NCI-H2029 (cell line): ENCODE measurements around the gene FMN1.
"Not testable (repeated sequence)": the region's sequence is repeated elsewhere in the genome, so short reads cannot be mapped to it uniquely, and the experiment has no call there.

Source experiments
- DNase-seq: peaks from one replicate; lab custom pipeline; 2025; lab: John Stamatoyannopoulos, UW

The FMN1 gene

DNA sequence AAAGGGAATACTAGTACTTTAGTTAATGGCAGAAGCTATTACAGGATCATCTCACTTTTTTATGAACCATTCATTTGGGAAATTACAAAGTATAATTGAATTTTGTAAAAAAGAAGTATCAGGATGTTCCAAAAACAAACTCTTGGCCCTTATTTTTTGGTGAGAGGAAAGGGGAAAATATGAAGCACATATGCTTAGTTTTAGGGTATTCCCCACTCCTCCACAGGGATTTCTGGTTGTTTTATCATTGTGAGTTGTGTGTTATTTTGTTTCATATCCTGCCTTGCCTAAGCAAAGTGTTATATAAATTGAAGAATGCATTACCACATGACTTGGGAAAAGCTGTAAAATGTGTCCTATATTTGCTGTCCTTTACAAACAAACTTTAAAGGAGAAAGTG lies 227.0 kb downstream of the FMN1 start:
- DNase-seq: no peak

DNA sequence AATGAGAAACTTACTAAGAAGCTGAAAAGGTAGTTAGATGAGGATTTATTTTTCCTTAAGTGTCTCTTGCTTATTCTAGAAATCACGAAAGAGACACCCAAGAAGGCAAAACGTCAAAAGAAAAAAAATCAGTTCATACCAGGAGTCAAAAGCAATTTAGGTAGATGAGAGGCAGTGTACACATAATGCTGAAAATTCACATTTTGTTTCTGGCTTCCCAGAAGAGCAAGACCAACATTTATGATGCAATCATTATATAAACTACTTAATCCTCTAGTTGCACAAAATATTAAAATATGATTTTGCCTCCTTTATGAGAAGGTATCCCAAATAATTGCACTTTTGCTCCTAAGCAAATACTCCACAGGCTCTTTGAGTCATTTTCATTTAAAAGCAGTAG lies 228.0 kb downstream of the FMN1 start:
- no peak for DNase-seq

DNA sequence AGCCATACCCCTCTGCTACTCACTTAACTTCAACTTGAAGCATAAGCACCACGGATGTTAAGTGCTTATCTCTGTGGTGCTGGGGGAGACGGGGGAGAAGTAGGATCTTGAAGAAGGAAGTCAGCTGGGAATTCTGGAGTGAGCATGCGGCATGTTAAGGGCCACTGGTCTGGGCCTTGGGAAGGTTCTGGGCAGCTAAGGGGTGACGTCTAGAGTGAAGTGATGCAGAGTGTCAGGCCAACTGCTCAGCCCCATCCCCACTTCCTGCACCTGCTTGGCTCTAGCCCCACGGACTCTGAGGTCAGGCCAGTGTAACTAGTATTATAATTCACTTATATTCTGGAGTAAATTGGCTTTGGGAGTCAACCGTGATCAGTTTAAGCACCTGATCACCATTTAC lies 228.6 kb downstream of the FMN1 start:
- DNase-seq: no peak

DNA sequence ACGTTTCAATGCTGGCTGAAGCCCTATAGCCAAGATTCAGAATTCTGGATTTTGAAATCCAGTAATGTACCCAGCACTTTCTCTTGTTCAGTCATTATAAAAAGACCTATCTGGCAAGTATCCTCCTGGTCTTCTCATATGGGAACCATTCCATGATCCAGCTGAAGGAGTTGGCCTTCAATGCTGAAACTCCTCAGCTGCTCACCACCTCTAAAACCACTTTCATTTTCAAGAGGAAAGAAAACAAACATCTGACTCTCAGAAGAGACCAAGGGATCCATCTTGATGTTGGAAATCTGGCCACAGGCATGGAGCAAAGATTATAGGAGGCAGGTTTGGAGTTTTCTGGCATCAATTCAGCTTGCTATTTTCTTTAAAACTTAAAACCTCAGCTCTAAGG lies 235.4 kb downstream of the FMN1 start:
- DNase-seq: no peak

DNA sequence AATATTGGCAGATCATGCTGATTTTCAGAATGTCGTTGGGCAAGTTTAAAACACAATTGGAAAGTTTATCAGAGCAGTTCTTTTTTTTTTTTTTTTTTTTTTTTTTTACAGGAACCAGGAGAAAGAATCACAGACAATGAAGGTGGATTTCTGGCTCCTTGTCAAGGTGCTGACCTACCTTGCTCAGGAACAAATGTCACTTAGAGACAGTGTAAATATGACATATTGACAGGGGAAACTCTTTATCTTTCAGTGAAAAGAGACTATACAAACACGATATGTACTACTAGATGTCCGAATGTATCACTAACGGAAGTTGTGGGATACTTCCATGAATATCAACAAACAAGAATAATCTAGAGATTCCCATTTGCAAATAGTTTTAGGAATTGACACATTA lies 237.3 kb downstream of the FMN1 start:
- peak; percentile 30 for DNase-seq

DNA sequence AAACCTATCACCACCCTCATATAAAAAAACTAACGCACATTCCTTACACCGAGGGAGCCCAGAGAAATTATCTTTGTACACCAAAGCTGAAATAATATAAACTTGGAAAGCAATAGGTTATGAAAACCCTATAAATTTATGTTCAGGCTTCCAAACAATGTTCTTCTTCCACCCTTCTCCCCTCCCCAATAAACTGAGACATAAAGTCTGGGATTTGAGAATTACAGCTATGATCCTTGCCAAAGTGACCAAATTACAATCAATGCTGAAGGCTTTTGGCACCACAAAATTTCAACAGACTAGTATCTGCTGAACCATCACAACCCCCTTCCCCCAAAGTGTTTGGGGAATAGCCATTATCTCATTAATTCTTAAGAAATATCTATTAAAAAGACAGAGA lies 237.8 kb downstream of the FMN1 start:
- no peak for DNase-seq

DNA sequence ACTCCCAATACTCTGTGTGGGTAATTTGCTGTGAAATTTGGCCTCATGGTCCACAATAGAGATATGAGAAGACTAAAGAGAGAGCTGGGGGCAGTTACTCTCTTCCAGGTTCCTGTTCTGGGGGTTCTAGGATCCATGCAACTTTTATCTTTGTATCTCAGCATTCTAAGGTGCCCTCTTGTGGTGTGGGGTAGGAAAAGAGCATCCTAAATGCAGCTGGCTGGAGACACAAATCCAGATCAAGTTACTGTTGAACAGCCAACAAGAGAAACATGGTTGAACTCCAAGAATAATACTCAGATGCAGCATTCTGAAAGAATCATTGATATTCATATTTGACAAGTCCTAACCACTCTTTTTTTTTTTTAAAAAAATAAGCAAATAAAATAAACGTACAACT lies 238.5 kb downstream of the FMN1 start:
- no peak for DNase-seq

DNA sequence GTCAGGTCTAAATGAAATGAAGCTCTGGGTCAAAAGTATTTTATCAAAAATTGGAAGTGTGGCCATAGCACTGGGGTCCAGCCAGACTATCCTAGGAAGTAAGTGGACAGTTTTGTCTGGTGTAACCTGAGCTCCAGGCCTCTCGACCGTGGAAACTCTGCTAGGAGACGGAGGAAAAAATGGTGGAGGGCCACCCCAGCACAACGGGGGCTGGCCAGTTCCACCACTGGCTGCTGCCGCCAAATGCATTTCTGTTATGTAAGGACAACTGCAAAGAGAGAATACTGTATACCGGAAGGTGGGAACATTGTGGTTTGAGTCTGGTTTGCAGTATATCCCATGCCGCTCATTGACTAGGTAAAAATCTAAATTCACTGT lies 241.0 kb downstream of the FMN1 start:
- no peak for DNase-seq

DNA sequence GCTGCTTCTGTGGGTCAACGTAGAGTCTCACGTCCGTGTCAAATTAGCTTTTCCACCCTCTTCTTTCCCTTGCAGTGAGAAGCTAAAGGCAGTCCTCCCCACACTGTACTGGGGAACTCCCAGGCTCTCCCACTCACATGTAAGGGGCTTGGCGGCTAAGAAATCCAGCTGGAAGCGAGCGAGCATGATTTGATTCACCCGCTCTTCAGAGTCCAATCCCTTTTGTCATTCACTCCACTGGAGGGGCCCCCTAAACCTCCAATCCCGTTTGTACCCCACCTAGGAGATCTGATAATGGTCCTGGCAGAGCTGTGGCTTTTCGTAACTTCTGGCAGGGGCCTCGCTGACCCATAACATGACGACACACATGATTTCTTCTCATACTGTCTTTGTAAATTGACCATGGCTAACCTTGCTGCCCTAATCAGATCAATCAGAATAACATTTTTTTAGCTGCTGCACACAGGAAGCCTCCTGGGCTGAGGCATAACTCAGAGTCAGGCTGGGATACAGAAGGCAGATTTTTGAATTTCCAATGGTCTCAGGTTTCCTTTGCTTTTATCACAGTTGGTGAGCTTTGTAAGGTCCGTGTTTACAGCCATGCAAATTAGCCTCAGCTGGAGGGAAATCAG lies 241.5 kb downstream of the FMN1 start:
- DNase-seq: no peak

DNA sequence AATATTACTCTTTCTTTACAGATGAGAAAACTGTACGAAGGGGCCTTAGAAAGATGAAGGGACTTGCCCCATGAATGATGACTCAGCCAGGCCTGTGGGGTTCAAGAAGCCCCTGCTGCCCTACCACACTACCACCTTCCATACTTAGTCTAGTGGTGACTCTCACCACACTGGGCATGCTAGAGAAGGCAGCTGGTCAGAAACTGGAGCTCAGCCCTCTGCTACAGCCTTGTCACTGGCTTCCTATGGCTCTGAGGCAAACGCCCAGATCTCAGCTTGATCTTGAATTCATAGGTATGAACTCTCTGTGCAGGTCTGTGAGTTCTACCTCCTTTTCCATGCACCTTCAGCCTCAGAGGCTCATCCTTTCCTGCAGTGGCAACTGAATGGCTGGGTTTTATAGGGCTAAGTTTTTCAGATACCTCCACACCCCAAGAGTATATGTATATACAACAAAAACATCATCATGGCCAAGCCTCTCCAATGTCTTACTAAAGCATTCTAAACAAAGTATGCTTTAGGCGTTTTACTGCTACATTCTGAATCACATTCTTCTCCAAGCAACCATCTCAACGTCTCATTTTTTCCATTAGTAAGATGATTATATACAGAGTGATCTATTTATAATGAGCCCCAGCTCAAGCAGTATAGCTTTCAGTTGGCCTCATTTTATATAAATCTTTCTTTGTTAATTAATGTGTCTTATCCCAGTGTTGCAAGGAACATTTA lies 242.6 kb downstream of the FMN1 start:
- no peak for DNase-seq

DNA sequence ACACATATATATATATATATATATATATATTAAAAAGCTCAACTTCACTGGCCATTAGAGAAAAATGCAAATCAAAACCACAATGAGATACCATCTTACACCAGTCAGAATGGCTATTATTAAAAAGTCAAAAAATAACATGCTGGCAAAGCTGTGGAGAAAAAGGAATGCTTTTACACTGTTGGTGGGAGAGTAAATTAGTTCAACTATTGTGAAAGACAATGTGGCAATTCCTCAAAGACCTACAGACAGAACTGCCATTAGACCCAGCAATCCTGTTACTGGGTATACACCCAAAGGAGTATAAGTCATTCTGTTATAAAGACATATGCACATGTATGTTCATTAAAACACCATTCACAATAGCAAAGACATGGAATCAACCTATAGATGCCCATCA lies 244.5 kb downstream of the FMN1 start:
- not testable (repeated sequence) for DNase-seq

DNA sequence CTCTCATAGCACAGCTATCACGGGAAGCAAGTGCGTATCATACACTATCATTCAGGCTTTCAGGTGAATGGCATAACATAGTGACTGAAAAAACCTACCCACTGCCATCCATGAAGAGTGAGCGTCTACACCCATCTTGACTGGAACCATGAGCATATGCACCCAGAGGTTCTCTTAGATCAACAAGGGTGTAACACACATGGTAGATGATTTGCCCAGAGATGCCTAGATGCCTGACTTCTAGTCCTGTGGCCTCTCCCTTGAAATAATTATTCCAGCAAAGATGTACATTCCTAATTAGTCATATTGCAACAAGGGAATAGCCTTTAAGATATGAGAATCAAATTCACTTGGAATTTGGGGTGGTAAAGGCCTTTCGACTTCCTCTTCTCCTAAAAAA lies 248.3 kb downstream of the FMN1 start:
- no peak for DNase-seq

DNA sequence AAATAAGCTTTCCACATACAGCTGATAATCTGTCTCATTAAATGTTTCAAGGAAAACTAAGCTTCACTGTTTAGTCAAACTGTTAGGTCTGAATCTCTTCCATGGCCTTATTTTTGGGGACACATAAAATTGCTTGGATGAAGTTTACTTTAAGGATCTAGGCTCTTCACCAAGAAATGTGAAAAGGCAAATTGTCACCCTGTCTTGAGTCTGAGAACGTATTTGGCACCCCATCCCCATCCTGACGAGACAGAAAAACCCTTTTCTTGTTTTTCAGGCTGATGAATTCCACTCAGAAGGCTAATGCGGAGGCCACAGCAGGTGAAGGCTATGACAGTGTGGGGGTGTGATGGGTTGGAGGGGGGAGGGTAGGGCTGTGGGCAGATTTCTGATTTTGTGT lies 250.1 kb downstream of the FMN1 start:
- DNase-seq: no peak

DNA sequence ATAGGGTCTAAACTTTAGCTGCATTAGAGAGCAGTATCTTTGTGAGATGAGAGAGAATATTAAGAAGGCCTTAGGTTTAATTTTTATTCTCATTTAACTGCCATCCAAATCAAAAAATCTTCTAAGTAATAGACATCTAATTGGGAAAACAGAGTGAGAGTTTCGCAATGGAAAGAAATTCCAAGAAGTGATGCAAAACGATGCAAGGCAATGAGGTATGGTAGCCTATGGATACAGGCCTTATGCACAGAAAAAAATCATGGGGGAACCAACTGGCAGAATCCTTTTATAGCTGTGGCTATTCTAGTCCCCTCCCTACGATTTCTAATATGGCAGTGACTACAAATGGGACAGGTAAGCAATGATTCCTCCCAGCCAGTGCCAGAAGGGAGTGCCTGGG lies 250.8 kb downstream of the FMN1 start:
- no peak for DNase-seq

DNA sequence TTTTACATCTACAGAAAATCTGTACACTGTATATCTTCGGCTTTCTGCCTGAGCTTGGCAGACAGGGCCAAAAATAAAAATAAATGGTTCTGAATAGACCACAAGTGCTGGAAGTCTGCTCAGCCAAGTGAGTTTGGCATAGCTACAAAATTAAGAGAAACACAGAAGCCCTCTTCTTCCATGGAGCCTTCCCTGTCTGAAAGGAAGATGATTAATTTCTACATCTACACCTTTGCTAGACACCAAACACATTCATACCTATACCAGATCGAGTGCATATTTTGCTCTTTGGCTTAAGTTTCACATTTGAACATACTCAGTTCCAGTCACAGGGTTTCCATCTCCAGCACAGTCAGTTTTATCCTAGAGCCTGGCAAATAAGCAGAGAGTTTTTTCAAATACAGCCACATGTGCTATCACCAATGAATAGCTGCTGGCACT lies 252.1 kb downstream of the FMN1 start:
- no peak for DNase-seq

DNA sequence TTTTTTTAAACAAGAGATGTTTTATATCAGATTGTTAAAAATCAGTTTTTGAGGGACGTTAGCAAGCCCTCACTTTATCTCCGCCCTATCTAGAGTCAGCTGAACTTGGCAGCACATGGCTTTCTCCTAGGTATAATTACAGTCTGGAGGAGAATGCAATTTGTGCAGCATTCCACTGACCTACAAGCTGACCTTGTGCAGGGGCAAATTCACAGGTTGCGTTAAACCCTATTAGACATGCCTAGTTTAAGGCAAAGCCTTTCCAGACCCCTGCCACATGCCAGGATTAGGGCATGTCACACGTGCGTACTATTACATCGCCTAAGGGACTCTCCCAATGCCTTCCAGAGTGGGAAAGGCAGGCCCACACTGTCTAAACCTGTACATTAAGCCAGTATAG lies 252.7 kb downstream of the FMN1 start:
- no peak for DNase-seq

DNA sequence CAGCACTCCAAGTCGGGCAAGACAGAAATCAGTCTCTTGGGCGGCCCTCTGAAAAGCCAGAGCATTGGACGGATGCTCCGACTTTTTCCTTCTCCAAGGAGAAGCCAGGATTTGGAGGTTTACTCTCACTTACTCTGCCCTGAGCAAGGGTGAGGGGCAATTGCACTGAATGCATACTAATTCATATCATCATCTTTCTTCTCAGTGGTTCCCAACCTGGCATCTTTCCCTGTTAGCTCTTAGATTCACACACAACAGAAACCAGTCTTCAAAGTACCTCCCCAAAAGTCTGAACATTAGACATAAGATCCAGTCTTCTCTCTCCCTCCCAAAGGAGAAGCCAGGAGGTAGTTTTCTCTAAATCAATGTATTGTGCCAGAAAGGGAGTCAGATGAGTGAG lies 257.5 kb downstream of the FMN1 start:
- no peak for DNase-seq

DNA sequence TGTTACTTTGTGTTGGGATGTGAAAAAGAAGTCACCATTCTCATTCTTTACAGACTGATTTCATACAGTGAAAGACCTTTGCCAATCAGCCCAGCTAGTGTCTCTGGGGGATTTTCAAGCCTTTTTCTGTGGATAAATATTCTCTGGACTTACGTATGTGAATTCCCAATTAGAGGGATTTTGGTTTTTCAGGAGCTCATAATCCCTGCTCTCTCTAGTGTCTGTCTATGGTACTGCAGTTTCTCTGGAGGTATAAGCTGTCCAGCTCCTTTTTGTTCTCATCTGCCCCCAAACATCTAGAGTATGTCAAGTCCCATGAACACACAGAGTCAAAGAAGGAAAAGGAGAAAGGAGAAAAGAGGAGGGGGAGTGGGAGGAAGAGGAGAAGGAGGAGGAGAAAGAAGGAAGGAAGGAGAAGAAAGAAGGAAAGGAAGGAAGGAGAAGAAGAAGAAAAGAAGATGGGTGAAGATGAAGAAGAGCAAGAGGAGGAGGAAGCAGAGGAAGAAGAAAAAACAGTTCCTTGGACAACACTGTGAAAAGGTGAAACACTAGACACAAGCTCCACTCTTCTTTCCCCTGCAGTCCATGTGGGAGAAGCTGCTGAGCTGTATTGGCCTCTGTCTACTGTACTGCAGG lies 258.1 kb downstream of the FMN1 start:
- DNase-seq: no peak

DNA sequence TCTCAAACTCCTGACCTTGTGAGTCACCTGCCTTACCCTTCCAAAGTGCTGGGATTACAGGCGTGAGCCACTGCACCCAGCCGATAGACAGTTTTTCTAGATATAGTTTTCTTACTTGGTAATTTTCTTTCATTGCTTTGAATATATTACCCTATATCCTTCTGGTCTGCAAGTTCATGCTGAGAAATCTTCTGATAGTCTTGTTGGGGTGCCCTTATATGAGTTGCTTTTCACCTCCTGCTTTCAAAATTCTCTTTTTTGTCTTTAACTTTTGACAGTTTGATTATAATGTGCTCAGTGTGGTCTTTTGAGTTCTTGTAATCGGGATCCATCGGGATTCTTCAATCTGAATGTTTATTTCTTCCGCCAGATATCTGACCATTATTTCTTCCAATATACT lies 259.4 kb downstream of the FMN1 start:
- no peak for DNase-seq

DNA sequence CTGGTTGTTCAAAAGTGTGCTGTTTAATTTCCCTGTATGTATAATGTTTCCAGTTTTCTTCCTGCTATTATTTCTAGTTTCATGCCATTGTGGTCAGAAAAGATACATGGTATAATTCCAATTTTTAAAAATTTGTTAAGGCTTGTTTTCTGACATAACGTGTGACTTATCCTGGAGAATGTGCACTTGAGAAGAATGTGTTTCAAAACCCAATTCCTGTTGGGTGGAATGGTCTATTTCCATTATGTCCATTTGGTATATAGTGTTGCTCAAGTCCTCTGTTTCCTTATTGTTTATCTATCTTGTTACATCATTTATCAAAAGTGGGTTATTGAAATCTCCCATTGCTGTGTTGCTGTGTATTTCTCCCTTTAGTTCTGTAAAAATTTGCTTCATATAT lies 261.3 kb downstream of the FMN1 start:
- no peak for DNase-seq

DNA sequence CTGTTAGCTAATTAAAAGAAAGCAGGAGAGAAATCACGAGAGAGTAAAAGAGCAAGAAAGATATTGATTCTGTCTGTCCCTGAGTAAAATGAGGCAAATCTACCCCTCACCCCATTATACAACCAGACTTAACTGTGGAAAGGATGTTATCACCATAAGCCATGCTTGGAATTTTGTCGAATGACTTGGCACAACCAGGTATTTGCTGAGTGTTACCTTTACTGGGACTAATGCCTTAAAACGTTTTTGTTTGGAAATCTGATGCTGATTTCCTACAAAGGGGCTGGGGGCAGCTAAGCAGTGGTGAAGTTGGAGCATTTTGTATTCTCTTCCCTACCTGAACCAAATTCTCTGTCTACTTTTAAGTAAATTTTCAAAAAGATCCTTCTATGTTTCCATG lies 265.6 kb downstream of the FMN1 start:
- DNase-seq: no peak

DNA sequence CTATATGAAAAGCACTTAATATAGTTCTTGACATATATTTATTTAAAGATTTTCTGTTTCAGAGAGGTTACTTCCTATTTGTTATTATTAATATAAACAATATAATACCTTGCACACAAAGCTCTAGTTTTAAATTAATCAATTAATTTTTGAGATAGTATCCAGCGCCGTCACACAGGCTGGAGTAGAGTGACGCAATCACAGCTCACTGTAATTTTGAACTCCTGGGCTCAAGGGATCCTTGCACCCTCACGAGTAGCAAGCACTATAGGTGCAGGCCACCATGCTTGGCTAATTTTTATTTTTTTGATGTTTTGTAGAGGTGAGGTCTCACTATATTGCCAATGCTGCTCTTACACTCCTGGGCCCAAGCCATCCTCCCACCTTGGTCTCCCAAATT lies 267.4 kb downstream of the FMN1 start:
- DNase-seq: no peak

DNA sequence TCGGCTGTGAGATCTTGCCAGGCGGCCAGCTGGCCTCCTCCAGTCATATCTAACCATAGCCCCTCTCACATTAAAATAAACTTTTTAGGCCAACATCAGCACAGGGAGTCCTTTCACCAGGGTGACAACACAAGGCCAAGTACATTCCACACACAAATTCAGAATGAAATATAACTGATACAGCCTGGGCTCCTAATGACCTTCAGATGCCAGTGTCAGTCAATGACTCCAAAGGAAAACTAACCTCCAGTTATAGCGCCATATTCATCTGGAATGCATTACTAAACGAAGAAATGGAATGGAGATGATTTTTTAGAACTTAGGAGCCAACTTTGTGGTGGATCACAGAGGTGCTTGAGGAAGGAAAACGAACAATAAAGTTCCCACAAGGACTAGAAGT lies 271.3 kb downstream of the FMN1 start:
- DNase-seq: no peak

DNA sequence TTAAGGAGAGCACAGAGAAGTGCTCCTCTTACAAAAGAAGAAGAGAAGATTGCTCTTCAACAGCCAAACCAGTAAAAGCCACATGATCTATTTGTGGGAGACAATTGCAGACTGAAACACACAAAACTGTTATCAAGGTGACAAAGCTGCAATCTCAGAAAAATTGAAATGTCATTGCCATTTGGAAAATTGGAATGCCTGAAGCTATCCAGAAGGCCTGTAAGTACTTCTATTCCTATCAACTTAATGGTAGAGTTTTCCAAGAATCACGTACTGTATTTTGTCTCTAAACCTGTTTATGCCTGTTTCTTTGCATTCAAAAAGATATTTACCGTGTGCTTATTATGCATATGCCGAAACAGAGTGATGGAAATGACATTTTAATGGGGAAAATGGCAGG lies 272.0 kb downstream of the FMN1 start:
- no peak for DNase-seq
